GM18858 (cell line): ENCODE measurements around the gene ST8SIA2.

Source experiments
- ATAC-seq: cut with Tn5 transposase; IDR thresholded peaks from one replicate; pipeline ENCODE4 v1.9.1; 2021; ENCODE audit not compliant: unreplicated experiment

The ST8SIA2 gene

GRCh38 chr15:92480361-92480760 lies 86.7 kb downstream of the ST8SIA2 start:
- ATAC-seq = no peak

- no peak for ATAC-seq
These were observed 91.8 kb downstream of the ST8SIA2 start for GRCh38 chr15:92485441-92485840.

- no peak for ATAC-seq
These were observed 99.0 kb downstream of the ST8SIA2 start for GRCh38 chr15:92492551-92493115.

GRCh38 chr15:92494806-92495336 lies 101.2 kb downstream of the ST8SIA2 start:
- ATAC-seq = no peak

- ATAC-seq = no peak
These were observed 101.8 kb downstream of the ST8SIA2 start for GRCh38 chr15:92495446-92495845.

- ATAC-seq = no peak
These were observed 106.2 kb downstream of the ST8SIA2 start for GRCh38 chr15:92499731-92500530.

GRCh38 chr15:92502336-92502735 lies 108.7 kb downstream of the ST8SIA2 start:
- ATAC-seq = no peak

GRCh38 chr15:92502930-92503857 lies 109.5 kb downstream of the ST8SIA2 start:
- no peak for ATAC-seq

GRCh38 chr15:92503889-92504288 lies 110.2 kb downstream of the ST8SIA2 start:
- no peak for ATAC-seq

GRCh38 chr15:92505611-92506010 lies 111.9 kb downstream of the ST8SIA2 start:
- ATAC-seq = no peak

- no peak for ATAC-seq
These were observed 112.8 kb downstream of the ST8SIA2 start for GRCh38 chr15:92506506-92506905.

- no peak for ATAC-seq
These were observed 116.6 kb downstream of the ST8SIA2 start for GRCh38 chr15:92510163-92510882.
